ENCODE data around the gene GALK2. TPM values are rescaled to one million over a fixed set of nuclear protein-coding genes. Genes with fewer than 3 reads are reported as not detected.

Gene GALK2
- total RNA-seq, 1 experiment from 2014 or later = 13.7 TPM

- H3K9me3 ChIP-seq (ENCODE audit: control insufficient read depth, low read depth, low read length) = no peaks in the 10 kb centered on the region
- no peak overlapping the region for H2BK12ac ChIP-seq (ENCODE audit: insufficient read length, low read depth, low read length)
- Mint-ChIP-seq H3K4me1 (peaks cover 34 to 37% of the 10 kb centered on the region in 2 experiments), H3K4me3 (no peak overlapping the region), H3K27ac (no peak overlapping the region; a peak in 2 of 7 replicates), H3K27me3 (ENCODE audit: low read depth) (no peaks in the 10 kb centered on the region), H3K36me3 (ENCODE audit: insufficient read depth in 1 of 3, low read depth in 3 of 3) (peaks cover 5 to 13% (median 6%) of the 10 kb centered on the region in 3 experiments; a peak in 5 of 7 replicates), H3K9me3 (no peaks in the 10 kb centered on the region; a peak in 1 of 5 replicates)
- no peak for DNase-seq
- no peak overlapping the region for H3K23ac ChIP-seq (ENCODE audit: insufficient read length, low read depth, low read length)
- no peak overlapping the region for H3K56ac ChIP-seq (ENCODE audit: insufficient read length, low read depth, low read length)
- no peaks in the 10 kb centered on the region for H3K23me2 ChIP-seq (ENCODE audit: insufficient read length, low read depth, low read length, poor library complexity, severe bottlenecking)
- no peak overlapping the region for H3K4ac ChIP-seq (ENCODE audit: low read depth, low read length)
- no peak for TF ChIP-seq CTCF (conservative IDR thresholded peaks at IDR 0.05)
- H3K79me2 ChIP-seq (ENCODE audit: insufficient read depth, low read length) = no peaks in the 10 kb centered on the region
- no peaks in the 10 kb centered on the region for H3K79me1 ChIP-seq (ENCODE audit: insufficient read depth, low read depth, low read length, poor library complexity, severe bottlenecking)
- no peak overlapping the region for H3K14ac ChIP-seq (ENCODE audit: insufficient read depth, low read length)
- H2BK5ac ChIP-seq (ENCODE audit: insufficient read length, low read length) = no peak overlapping the region
- H4K5ac ChIP-seq (ENCODE audit: insufficient read length, low read depth, low read length) = no peak overlapping the region
- no peak overlapping the region for H3K27ac ChIP-seq (ENCODE audit: insufficient read length, low read depth, low read length)
- peaks cover 8% of the 10 kb centered on the region; the same call in 1 of the 2 replicates for H3K4me1 ChIP-seq (ENCODE audit: insufficient read depth, low read length)
- no peak overlapping the region for H2AK5ac ChIP-seq (ENCODE audit: insufficient read length, low read length)
- no peak overlapping the region for H2BK15ac ChIP-seq (ENCODE audit: low read depth, low read length)
- whole genome bisulfite sequencing (ENCODE audit: extremely low coverage, insufficient read length, low lambda C conversion rate) = no CpG with 5 or more reads among the region's 1 CpG
- H3K9ac ChIP-seq (ENCODE audit: extremely low read depth, insufficient read length, low read length) = no peak overlapping the region
- no peak overlapping the region for H2BK120ac ChIP-seq (ENCODE audit: low read depth, low read length, poor library complexity, severe bottlenecking)
- no peak overlapping the region for H3K18ac ChIP-seq (ENCODE audit: insufficient read length, low read depth, low read length)
- no peak overlapping the region for H3K4me2 ChIP-seq (ENCODE audit: insufficient read depth, insufficient read length, low read length)
- H2BK20ac ChIP-seq (ENCODE audit: low read depth, low read length, poor library complexity, severe bottlenecking) = no peak overlapping the region
- no peak overlapping the region for H3T11ph ChIP-seq (ENCODE audit: low read length)
- no peak overlapping the region for H4K91ac ChIP-seq (ENCODE audit: insufficient read length, low read depth, low read length)
- H2AFZ ChIP-seq (ENCODE audit: low read length) = no peak overlapping the region
- no peak overlapping the region for H4K8ac ChIP-seq (replicated peaks; ENCODE audit: insufficient read length, low read depth, low read length)
- H4K20me1 ChIP-seq (ENCODE audit: control insufficient read depth, insufficient read depth, insufficient read length) = no peaks in the 10 kb centered on the region
- H3K27me3 ChIP-seq (ENCODE audit: insufficient read depth, low read length) = no peaks in the 10 kb centered on the region
These were observed 150.3 kb downstream of the GALK2 start for GRCh38 chr15:49320351-49320750.
